Tibial artery (tissue), 4 donors: ENCODE data around the gene RASSF6.
"Not testable (repeated sequence)": the region's sequence is repeated elsewhere in the genome, so short reads cannot be mapped to it uniquely, and the experiment has no call there.

Source experiments
- DNase-seq, 2 donors: peaks; one replicate each; pipeline ENCODE4 v3.0.0-alpha.2; 2019
- H3K27ac ChIP-seq, 2 donors: fragments of 200-600 bp; sonication (generic) in 1 of 2; 1 replicate in 1 of 2; 2 replicates in 1 of 2; pipeline ENCODE4 v1.5.1; 2018 to 2019; ENCODE audit warnings: mild to moderate bottlenecking in 1 of 2
- H3K27me3 ChIP-seq, 2 donors: fragments of 200-600 bp; sonication (generic) in 1 of 2; one replicate each; pipeline versions ENCODE4 v1.5.1 to v1.6.0; 2016 to 2019
- H3K36me3 ChIP-seq, 3 donors: fragments of 200-600 bp; sonication (generic) in 2 of 3; one replicate each; pipeline ENCODE4 v1.5.1; 2016 to 2019; ENCODE audit warnings: mild to moderate bottlenecking in 2 of 3
- H3K4me1 ChIP-seq, 4 donors: fragments of 200-600 bp; sonication (generic) in 2 of 4; 1 replicate in 3 of 4; 2 replicates in 1 of 4; pipeline ENCODE4 v1.5.1; 2016 to 2019
- H3K4me3 ChIP-seq, 2 donors: fragments of 200-600 bp; sonication (generic) in 1 of 2; 1 replicate in 1 of 2; 2 replicates in 1 of 2; pipeline ENCODE4 v1.5.1; 2018 to 2019; ENCODE audit warnings: mild to moderate bottlenecking in 2 of 2
- H3K9me3 ChIP-seq, 3 donors: fragments of 200-600 bp; sonication (generic) in 1 of 3; one replicate each; pipeline ENCODE4 v1.5.1; 2016 to 2019
- CTCF ChIP-seq, 2 experiments: fragments of 200-600 bp in 1 of 2; fragments of 450-650 bp in 1 of 2; IDR thresholded peaks; one replicate each; pipeline ENCODE4 v1.5.1; 2017 to 2019; ENCODE audit warnings: antibody characterized with exemption in 2 of 2, mild to moderate bottlenecking in 1 of 2, moderate library complexity in 1 of 2
- intact Hi-C: fragments of 100-400 bp; cut with DNase I; formaldehyde crosslinking; loops from one replicate; pipeline ENCODE4 v1.15.0; 2023; ENCODE audit warnings: low total_unique reads

RASSF6 gene

GRCh38 chr4:73650250-73650649, 30.0 kb upstream of the RASSF6 start:
- Histone ChIP-seq H3K9me3 (no peaks in the 10 kb centered on the region), H3K27ac (no peak overlapping the region), H3K4me1 (peaks cover 0 to 10% (median 0%) of the 10 kb centered on the region in 4 donors), H3K36me3 (no peaks in the 10 kb centered on the region), H3K27me3 (peaks cover 0 to 7% of the 10 kb centered on the region in 2 donors), H3K4me3 (no peak overlapping the region)
- intact Hi-C loops, result no loop called here
- DNase-seq, result no peak
- TF ChIP-seq CTCF (IDR thresholded peaks at IDR 0.05), result no peak

GRCh38 chr4:73648478-73648877, 28.2 kb upstream of the RASSF6 start:
- TF ChIP-seq CTCF (IDR thresholded peaks at IDR 0.05), result no peak
- intact Hi-C loops, result no loop called here
- Histone ChIP-seq H3K4me3 (no peak overlapping the region), H3K4me1 (peaks cover 0 to 10% (median 0%) of the 10 kb centered on the region in 4 donors), H3K27me3 (peaks cover 0 to 7% of the 10 kb centered on the region in 2 donors), H3K27ac (no peak overlapping the region), H3K9me3 (no peaks in the 10 kb centered on the region), H3K36me3 (no peaks in the 10 kb centered on the region)
- no peak for DNase-seq

- H3K36me3 ChIP-seq, result no peaks in the 10 kb centered on the region
- no peak overlapping the region for H3K4me3 ChIP-seq
- intact Hi-C loops, result no loop called here
- TF ChIP-seq CTCF (IDR thresholded peaks at IDR 0.05), result no peak
- H3K27ac ChIP-seq, result no peak overlapping the region
- H3K9me3 ChIP-seq, result no peaks in the 10 kb centered on the region
- peaks cover 0 to 7% of the 10 kb centered on the region in 2 donors for H3K27me3 ChIP-seq
- H3K4me1 ChIP-seq, result peaks cover 0 to 2% (median 0%) of the 10 kb centered on the region in 4 donors
- DNase-seq, result no peak
Observed at GRCh38 chr4:73646117-73646516, 25.9 kb upstream of the RASSF6 start.

GRCh38 chr4:73631565-73632226, 11.5 kb upstream of the RASSF6 start:
- peaks cover 0 to 5% of the 10 kb centered on the region in 2 donors for H3K27me3 ChIP-seq
- H3K36me3 ChIP-seq, result no peaks in the 10 kb centered on the region
- no peak overlapping the region for H3K4me3 ChIP-seq
- H3K4me1 ChIP-seq, result no peaks in the 10 kb centered on the region
- no peaks in the 10 kb centered on the region for H3K9me3 ChIP-seq
- TF ChIP-seq CTCF (IDR thresholded peaks at IDR 0.05), result no peak
- DNase-seq, result no peak
- no peak overlapping the region for H3K27ac ChIP-seq
- intact Hi-C loops, result no loop called here

GRCh38 chr4:73628834-73629233, 8.6 kb upstream of the RASSF6 start:
- H3K27me3 ChIP-seq, intact Hi-C loops, DNase-seq, H3K36me3 ChIP-seq, H3K4me3 ChIP-seq, H3K27ac ChIP-seq, H3K4me1 ChIP-seq, H3K9me3 ChIP-seq: not testable (repeated sequence)

- no peak overlapping the region for H3K27ac ChIP-seq
- peaks cover 0 to 5% (median 0%) of the 10 kb centered on the region in 4 donors for H3K4me1 ChIP-seq
- intact Hi-C loops, result no loop called here
- no peak for DNase-seq
- TF ChIP-seq CTCF (IDR thresholded peaks at IDR 0.05), result no peak
- H3K27me3 ChIP-seq, result peaks cover 0 to 6% of the 10 kb centered on the region in 2 donors
- no peaks in the 10 kb centered on the region for H3K36me3 ChIP-seq
- no peaks in the 10 kb centered on the region for H3K9me3 ChIP-seq
- H3K4me3 ChIP-seq, result no peak overlapping the region
Observed at GRCh38 chr4:73621357-73621756, 1.1 kb upstream of the RASSF6 start.
